ENCODE measurements around the gene CCN5.

GRCh38 chr20:44681796-44682566 lies 33.2 kb upstream of the CCN5 start:
- no peak for TF ChIP-seq POLR2A (IDR thresholded peaks at IDR 0.05)
- no peak for TF ChIP-seq CTCF (IDR thresholded peaks at IDR 0.05)

All from ovary (tissue), 3 donors.